ENCODE measurements around the gene COTL1. TPM values are rescaled to one million over a fixed set of nuclear protein-coding genes. Genes with fewer than 3 reads are reported as not detected.

COTL1 gene
- total and polyA plus RNA-seq, 2 of the 13 experiments (the other 11 are each of a cell fraction or from before 2014, with no cell fraction given): 8.7 to 16.9 TPM

DNA sequence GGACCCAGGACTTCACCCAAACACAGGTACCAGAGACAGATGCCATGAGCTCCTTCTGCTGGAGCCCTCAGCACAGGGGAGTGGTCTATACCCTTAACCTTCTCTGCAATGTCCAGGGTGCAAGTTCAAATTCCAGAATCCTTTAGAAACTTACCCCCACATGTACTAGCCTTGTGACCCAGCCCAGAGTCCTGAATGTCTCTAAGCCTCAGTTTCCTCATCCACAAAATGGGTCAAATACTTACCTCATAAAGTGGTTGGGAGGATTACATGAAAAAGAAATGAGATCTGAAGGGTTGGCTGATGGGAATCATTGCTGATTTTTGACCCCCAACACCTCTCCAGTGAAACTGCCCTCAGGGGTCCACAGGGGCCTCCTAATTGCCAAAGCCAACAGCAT lies 21.7 kb downstream of the COTL1 start:
- peaks cover 58% of the 10 kb centered on the region for H3K4me1 ChIP-seq (ENCODE audit: insufficient read depth, low read length)
- no peak overlapping the region for H3K27ac ChIP-seq (ENCODE audit: extremely low read length, insufficient read depth, low read length)
- H3K4me3 ChIP-seq (replicated peaks in 1 of 3; ENCODE audit: insufficient read depth in 1 of 3, low read depth in 2 of 3, low read length in 3 of 3): no peak overlapping the region
- H3K36me3 ChIP-seq (replicated peaks in 1 of 2; ENCODE audit: control insufficient read depth in 1 of 2, insufficient read depth in 2 of 2, low read length in 2 of 2): no peaks in the 10 kb centered on the region; a peak in 1 of 5 replicates
- TF ChIP-seq THRA (CRISPR knock-in tag; IDR thresholded peaks at IDR 0.05; ENCODE audit: borderline replicate concordance) (no peak), ZSCAN31 (CRISPR knock-in tag; IDR thresholded peaks at IDR 0.05; ENCODE audit: low read depth) (no peak), ZNF629 (CRISPR knock-in tag; conservative IDR thresholded peaks at IDR 0.05) (peak; percentile 87)
- H3K79me2 ChIP-seq (ENCODE audit: insufficient read depth, low read length): no peaks in the 10 kb centered on the region
- no peaks in the 10 kb centered on the region for H3K27me3 ChIP-seq (ENCODE audit: control insufficient read depth in 1 of 2, insufficient read depth in 2 of 2, low read length in 2 of 2)
- in situ Hi-C loops (cut with HindIII; ENCODE audit: extremely low pct_ligation_motif_present, low pct_unique_long_range_greater_than_20kb) (no loop called here), intact Hi-C loops (cut with micrococcal nuclease; ENCODE audit: unreplicated experiment) (no loop called here)
- no peak overlapping the region for H2AFZ ChIP-seq (ENCODE audit: low read length)
- ChIA-PET CTCF (ENCODE audit: low intra/inter-chr PET ratio, low total read pairs) (no interaction called here), POLR2A (no interaction called here)
- no peaks in the 10 kb centered on the region for H3K9me3 ChIP-seq (ENCODE audit: low read length)
- FAIRE-seq (no peak), ATAC-seq (no peak), DNase-seq (ENCODE audit: low spot score) (no peak)
- BruUV-seq (replicated peaks): no TSS peak
- H4K20me1 ChIP-seq (ENCODE audit: insufficient read depth, low read length): no peaks in the 10 kb centered on the region
- no peak overlapping the region for H3K9ac ChIP-seq (ENCODE audit: insufficient read depth, low read depth, low read length)
- no peak overlapping the region for H3K4me2 ChIP-seq (ENCODE audit: low read depth, low read length)

DNA sequence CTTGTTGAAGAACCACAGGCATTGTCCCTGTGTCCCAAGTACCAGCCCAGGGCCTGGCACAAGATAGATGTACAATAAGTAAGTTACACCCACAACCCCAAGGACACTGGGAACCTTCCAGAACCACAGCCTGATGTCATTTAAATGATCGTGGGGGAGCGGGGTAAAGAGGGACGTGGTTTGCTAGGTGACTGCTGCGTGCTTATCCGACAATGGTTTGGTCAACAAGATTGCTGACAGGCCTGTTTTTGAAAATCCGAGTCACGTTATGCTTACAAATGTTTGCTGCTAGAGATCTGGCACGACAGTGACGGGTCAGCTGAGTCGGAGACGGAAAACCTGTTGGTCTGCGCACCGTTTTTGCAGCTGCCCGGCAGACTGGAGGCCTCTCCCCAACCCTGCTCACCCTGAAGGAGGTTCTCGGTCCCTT lies 22.8 kb downstream of the COTL1 start:
- H3K27me3 ChIP-seq (ENCODE audit: control insufficient read depth in 1 of 2, insufficient read depth in 2 of 2, low read length in 2 of 2): no peaks in the 10 kb centered on the region
- no peaks in the 10 kb centered on the region for H3K79me2 ChIP-seq (ENCODE audit: insufficient read depth, low read length)
- no peak overlapping the region for H3K27ac ChIP-seq (ENCODE audit: extremely low read length, insufficient read depth, low read length)
- TF ChIP-seq MAFK (conservative IDR thresholded peaks at IDR 0.05 in 1 of 2, IDR thresholded peaks at IDR 0.05 in 1 of 2; ENCODE audit: low read length in 2 of 2) (peak; percentile 59 to 75), MAZ (IDR thresholded peaks at IDR 0.05; ENCODE audit: borderline replicate concordance, low read depth, low read length) (no peak), MAZ (CRISPR knock-in tag; IDR thresholded peaks at IDR 0.05; ENCODE audit: low read depth) (no peak), ZNF10 (CRISPR knock-in tag; IDR thresholded peaks at IDR 0.05; ENCODE audit: borderline replicate concordance, low read depth) (no peak), ZNF674 (CRISPR knock-in tag; IDR thresholded peaks at IDR 0.05; ENCODE audit: low read depth) (no peak), ATF7-NPFF (CRISPR knock-in tag; IDR thresholded peaks at IDR 0.05; ENCODE audit: low read depth) (no peak), MAF1 (CRISPR knock-in tag; IDR thresholded peaks at IDR 0.05; ENCODE audit: borderline replicate concordance) (no peak), MATR3 (CRISPR knock-in tag; IDR thresholded peaks at IDR 0.05) (no peak), MAFF (IDR thresholded peaks at IDR 0.05; ENCODE audit: low read depth, low read length) (peak; percentile 63), MED8 (CRISPR knock-in tag; IDR thresholded peaks at IDR 0.05; ENCODE audit: insufficient replicate concordance) (no peak), ZFAT (CRISPR knock-in tag; conservative IDR thresholded peaks at IDR 0.05) (no peak), ZFY (CRISPR knock-in tag; IDR thresholded peaks at IDR 0.05) (no peak), ZNF850 (CRISPR knock-in tag; conservative IDR thresholded peaks at IDR 0.05) (no peak), ZNF446 (CRISPR knock-in tag; IDR thresholded peaks at IDR 0.05) (no peak), SCMH1 (CRISPR knock-in tag; IDR thresholded peaks at IDR 0.05; ENCODE audit: borderline replicate concordance) (no peak)

More for the DNA sequence above, 22.8 kb downstream of the COTL1 start:
- Histone ChIP-seq H3K36me3 (replicated peaks in 1 of 2; ENCODE audit: control insufficient read depth in 1 of 2, insufficient read depth in 2 of 2, low read length in 2 of 2) (no peaks in the 10 kb centered on the region), H3K4me1 (ENCODE audit: insufficient read depth, low read length) (peaks cover 47% of the 10 kb centered on the region), H4K20me1 (ENCODE audit: insufficient read depth, low read length) (no peaks in the 10 kb centered on the region), H3K9ac (ENCODE audit: insufficient read depth, low read depth, low read length) (no peak overlapping the region), H3K9me3 (ENCODE audit: low read length) (no peaks in the 10 kb centered on the region), H3K4me3 (replicated peaks in 1 of 3; ENCODE audit: insufficient read depth in 1 of 3, low read depth in 2 of 3, low read length in 3 of 3) (no peak overlapping the region), H2AFZ (ENCODE audit: low read length) (no peak overlapping the region), H3K4me2 (ENCODE audit: low read depth, low read length) (no peak overlapping the region)
- ATAC-seq (no peak), FAIRE-seq (no peak), DNase-seq (ENCODE audit: low spot score) (no peak)
- intact Hi-C loops (cut with micrococcal nuclease; ENCODE audit: unreplicated experiment) (no loop called here), in situ Hi-C loops (cut with HindIII; ENCODE audit: extremely low pct_ligation_motif_present, low pct_unique_long_range_greater_than_20kb) (no loop called here)
- ChIA-PET CTCF (ENCODE audit: low intra/inter-chr PET ratio, low total read pairs) (no interaction called here), POLR2A (no interaction called here)
- BruUV-seq (replicated peaks): no TSS peak
- WGBS (ENCODE audit: low lambda C conversion rate): 95% methylated on average over 15 of the region's 15 CpGs
